Activated B cell treated with CpG ODN at 0.5 μM for 24 hours (primary cell): ENCODE results near the gene LONP1. TPM values are rescaled to one million over a fixed set of nuclear protein-coding genes. Genes with fewer than 3 reads are reported as not detected.

Experiments
- ATAC-seq: fragments of 200-7000 bp; cut with Tn5 transposase; one replicate; pipeline ENCODE4 v1.10.0; 2021; ENCODE audit warnings: low read depth, mild to moderate bottlenecking, moderate library complexity
- CTCF ChIA-PET: fragments of 350-600 bp; sonication (Branson Sonifier 250); formaldehyde crosslinking; loops from one replicate; lab custom pipeline; 2021; ENCODE audit warnings: antibody characterized with exemption; lab: Charles Lee
- POLR2A ChIA-PET: fragments of 350-600 bp; sonication (Branson Sonifier 250); formaldehyde crosslinking; loops from one replicate; lab custom pipeline; 2021; ENCODE audit warnings: antibody characterized with exemption; lab: Charles Lee
- DNase-seq: peaks from one replicate; pipeline ENCODE4 v3.0.0; 2022
- H3K27ac Mint-ChIP-seq: one replicate; pipeline ENCODE4 v1.8.0; 2020; ENCODE audit warnings: mixed read lengths
- H3K27me3 Mint-ChIP-seq: one replicate; pipeline ENCODE4 v1.8.0; 2021; ENCODE audit warnings: mixed read lengths
- H3K36me3 Mint-ChIP-seq: one replicate; pipeline ENCODE4 v1.8.0; 2021; ENCODE audit warnings: low read depth, mixed read lengths
- H3K4me1 Mint-ChIP-seq: one replicate; pipeline ENCODE4 v1.8.0; 2021; ENCODE audit warnings: mixed read lengths
- H3K4me3 Mint-ChIP-seq: one replicate; pipeline ENCODE4 v1.8.0; 2020; ENCODE audit warnings: mild to moderate bottlenecking, mixed read lengths
- H3K9me3 Mint-ChIP-seq: one replicate; pipeline ENCODE4 v1.8.0; 2020; ENCODE audit warnings: mixed read lengths
- CTCF ChIP-seq: fragments of 200-600 bp; IDR thresholded peaks from one replicate; pipeline ENCODE4 v1.8.0; 2022; ENCODE audit warnings: antibody characterized with exemption, mild to moderate bottlenecking
- intact Hi-C: fragments of 100-400 bp; cut with micrococcal nuclease; formaldehyde crosslinking; loops from one replicate; pipeline ENCODE4 v1.15.1; 2024
- total RNA-seq: library from RNA; stranded (reverse); gene quantifications from 2 replicates; pipeline ENCODE4 v1.2.3, GENCODE V29; 2022

LONP1 gene
- total RNA-seq, 1 donor from 2014 or later = 72.9 TPM

GRCh38 chr19:5698635-5699422, 21.1 kb downstream of the LONP1 start:
- CTCF ChIA-PET = no interaction called here
- Mint-ChIP-seq H3K4me3 (no peak overlapping the region), H3K27me3 (no peaks in the 10 kb centered on the region), H3K36me3 (peaks cover 60% of the 10 kb centered on the region), H3K27ac (no peak overlapping the region), H3K4me1 (peaks cover 5% of the 10 kb centered on the region), H3K9me3 (no peaks in the 10 kb centered on the region)
- no peak for TF ChIP-seq CTCF
- intact Hi-C loops = no loop called here
- DNase-seq (no peak), ATAC-seq (peak; percentile 59)
- POLR2A ChIA-PET = interaction anchor here (0.6 kb wide), 1 partner anchor 12 kb away, joined by 7 read pairs; no protein-coding TSS in a partner anchor

- Mint-ChIP-seq H3K4me3 (no peak overlapping the region), H3K36me3 (peaks cover 58% of the 10 kb centered on the region), H3K27me3 (no peaks in the 10 kb centered on the region), H3K9me3 (no peaks in the 10 kb centered on the region), H3K27ac (no peak overlapping the region), H3K4me1 (peaks cover 5% of the 10 kb centered on the region)
- CTCF ChIA-PET = no interaction called here
- TF ChIP-seq CTCF = no peak
- intact Hi-C loops = no loop called here
- ATAC-seq = no peak
- POLR2A ChIA-PET = no interaction called here
- DNase-seq = no peak
These were observed 21.9 kb downstream of the LONP1 start for GRCh38 chr19:5697890-5698634.

- H3K4me1 Mint-ChIP-seq = peaks cover 9% of the 10 kb centered on the region
- peaks cover 66% of the 10 kb centered on the region for H3K36me3 Mint-ChIP-seq
- DNase-seq = no peak
- H3K27ac Mint-ChIP-seq = peak overlapping the region; percentile 18
- ATAC-seq = no peak
- no peaks in the 10 kb centered on the region for H3K9me3 Mint-ChIP-seq
- intact Hi-C loops = no loop called here
- CTCF ChIA-PET = no interaction called here
- POLR2A ChIA-PET = no interaction called here
- no peak for TF ChIP-seq CTCF
- no peaks in the 10 kb centered on the region for H3K27me3 Mint-ChIP-seq
- H3K4me3 Mint-ChIP-seq = no peak overlapping the region
These were observed 22.7 kb downstream of the LONP1 start for GRCh38 chr19:5697022-5697889.

- ChIA-PET POLR2A (interaction anchor here (1.1 kb wide), 1 partner anchor 9 kb away, joined by 4 read pairs; no protein-coding TSS in a partner anchor), CTCF (no interaction called here)
- TF ChIP-seq CTCF = no peak
- Mint-ChIP-seq H3K36me3 (peaks cover 67% of the 10 kb centered on the region), H3K27ac (no peak overlapping the region), H3K4me3 (no peak overlapping the region), H3K4me1 (peaks cover 13% of the 10 kb centered on the region), H3K27me3 (no peaks in the 10 kb centered on the region), H3K9me3 (no peaks in the 10 kb centered on the region)
- DNase-seq (no peak), ATAC-seq (no peak)
- intact Hi-C loops = no loop called here
These were observed 23.5 kb downstream of the LONP1 start for GRCh38 chr19:5696196-5697021.
